Measurements from ENCODE around the gene IQSEC3.

IQSEC3 gene

DNA sequence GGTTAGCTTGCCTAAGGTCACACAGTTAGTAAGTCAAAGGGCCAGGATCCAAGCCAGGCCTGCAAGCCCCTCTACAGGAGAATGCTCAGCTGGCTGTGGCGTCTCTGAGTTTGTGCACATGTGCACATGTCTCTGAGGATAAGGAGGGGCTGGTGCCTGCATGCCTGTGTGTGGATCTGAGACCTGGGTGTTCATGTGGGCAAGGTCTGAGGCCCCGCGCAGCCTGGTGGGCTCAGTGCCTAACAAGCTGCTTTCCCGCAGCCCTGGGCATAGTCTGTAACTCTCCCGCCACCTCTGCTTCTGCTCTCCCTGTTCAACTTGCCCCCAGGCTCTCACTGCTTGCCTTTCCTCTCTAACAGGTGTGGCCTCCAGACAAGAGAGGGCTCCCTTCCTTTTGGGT, 151.7 kb downstream of the IQSEC3 start:
- Histone ChIP-seq H2BK5ac (ENCODE audit: low read depth, low read length, poor library complexity, severe bottlenecking) (no peak overlapping the region), H4K91ac (ENCODE audit: low read length) (no peak overlapping the region), H3K4me3 (ENCODE audit: insufficient read depth in 1 of 2, low read depth in 1 of 2, low read length in 2 of 2) (no peak overlapping the region), H3K4me1 (ENCODE audit: control insufficient read depth, insufficient read depth, low read depth, low read length) (peaks cover 29% of the 10 kb centered on the region), H3K27me3 (ENCODE audit: control insufficient read depth in 1 of 2, insufficient read depth in 1 of 2, low read length in 2 of 2) (peaks cover 55 to 90% of the 10 kb centered on the region in 2 experiments), H3K18ac (ENCODE audit: low read depth in 1 of 2, low read length in 2 of 2) (no peak overlapping the region), H4K8ac (ENCODE audit: low read length) (no peak overlapping the region), H3K4ac (ENCODE audit: low read depth in 1 of 2, low read length in 2 of 2) (no peak overlapping the region), H3K9ac (ENCODE audit: low read length) (no peak overlapping the region), H2BK12ac (ENCODE audit: low read length in 2 of 2) (no peak overlapping the region), H2AFZ (ENCODE audit: low read depth, low read length) (no peak overlapping the region), H3K14ac (ENCODE audit: low read length in 2 of 2) (no peak overlapping the region), H3K79me1 (replicated peaks; ENCODE audit: low read length, poor library complexity, severe bottlenecking) (no peaks in the 10 kb centered on the region), H3K4me2 (ENCODE audit: low read length, poor library complexity, severe bottlenecking) (no peak overlapping the region), H3K36me3 (ENCODE audit: control insufficient read depth in 1 of 2, insufficient read depth in 2 of 2, low read depth in 1 of 2, low read length in 2 of 2) (no peaks in the 10 kb centered on the region), H3K9me3 (ENCODE audit: control insufficient read depth, low read length) (no peaks in the 10 kb centered on the region), H2BK15ac (ENCODE audit: low read depth, poor library complexity, severe bottlenecking) (no peak overlapping the region), H2BK120ac (ENCODE audit: low read depth, low read length) (no peak overlapping the region), H2AK5ac (ENCODE audit: low read length, severe bottlenecking) (no peak overlapping the region), H3K23ac (ENCODE audit: low read length in 2 of 2) (no peak overlapping the region), H3K27ac (ENCODE audit: low read length, poor library complexity, severe bottlenecking) (no peak overlapping the region)
- no peak for DNase-seq
- 83% methylated on average over 5 of the region's 5 CpGs for WGBS

GRCh38 chr12:218728-219590, 152.4 kb downstream of the IQSEC3 start:
- peaks cover 53 to 90% of the 10 kb centered on the region in 2 experiments for H3K27me3 ChIP-seq (ENCODE audit: control insufficient read depth in 1 of 2, insufficient read depth in 1 of 2, low read length in 2 of 2)
- no peaks in the 10 kb centered on the region for H3K79me1 ChIP-seq (replicated peaks; ENCODE audit: low read length, poor library complexity, severe bottlenecking)
- H3K23ac ChIP-seq (ENCODE audit: low read length in 2 of 2): no peak overlapping the region
- no peak overlapping the region for H3K4ac ChIP-seq (ENCODE audit: low read depth in 1 of 2, low read length in 2 of 2)
- H3K18ac ChIP-seq (ENCODE audit: low read depth in 1 of 2, low read length in 2 of 2): no peak overlapping the region
- no peaks in the 10 kb centered on the region for H3K9me3 ChIP-seq (ENCODE audit: control insufficient read depth, low read length)
- H3K27ac ChIP-seq (ENCODE audit: low read length, poor library complexity, severe bottlenecking): no peak overlapping the region
- no peak overlapping the region for H2BK120ac ChIP-seq (ENCODE audit: low read depth, low read length)
- H4K8ac ChIP-seq (ENCODE audit: low read length): no peak overlapping the region
- H2AFZ ChIP-seq (ENCODE audit: low read depth, low read length): no peak overlapping the region
- H4K91ac ChIP-seq (ENCODE audit: low read length): no peak overlapping the region
- H3K4me2 ChIP-seq (ENCODE audit: low read length, poor library complexity, severe bottlenecking): no peak overlapping the region
- 83% methylated on average over 30 of the region's 30 CpGs for WGBS
- H2BK15ac ChIP-seq (ENCODE audit: low read depth, poor library complexity, severe bottlenecking): no peak overlapping the region
- no peak overlapping the region for H3K9ac ChIP-seq (ENCODE audit: low read length)
- H3K4me3 ChIP-seq (ENCODE audit: insufficient read depth in 1 of 2, low read depth in 1 of 2, low read length in 2 of 2): no peak overlapping the region
- no peak overlapping the region for H2AK5ac ChIP-seq (ENCODE audit: low read length, severe bottlenecking)
- no peak overlapping the region for H2BK5ac ChIP-seq (ENCODE audit: low read depth, low read length, poor library complexity, severe bottlenecking)
- DNase-seq: no peak
- H3K14ac ChIP-seq (ENCODE audit: low read length in 2 of 2): no peak overlapping the region
- H3K36me3 ChIP-seq (ENCODE audit: control insufficient read depth in 1 of 2, insufficient read depth in 2 of 2, low read depth in 1 of 2, low read length in 2 of 2): no peaks in the 10 kb centered on the region
- peaks cover 21% of the 10 kb centered on the region for H3K4me1 ChIP-seq (ENCODE audit: control insufficient read depth, insufficient read depth, low read depth, low read length)
- no peak overlapping the region for H2BK12ac ChIP-seq (ENCODE audit: low read length in 2 of 2)

DNA sequence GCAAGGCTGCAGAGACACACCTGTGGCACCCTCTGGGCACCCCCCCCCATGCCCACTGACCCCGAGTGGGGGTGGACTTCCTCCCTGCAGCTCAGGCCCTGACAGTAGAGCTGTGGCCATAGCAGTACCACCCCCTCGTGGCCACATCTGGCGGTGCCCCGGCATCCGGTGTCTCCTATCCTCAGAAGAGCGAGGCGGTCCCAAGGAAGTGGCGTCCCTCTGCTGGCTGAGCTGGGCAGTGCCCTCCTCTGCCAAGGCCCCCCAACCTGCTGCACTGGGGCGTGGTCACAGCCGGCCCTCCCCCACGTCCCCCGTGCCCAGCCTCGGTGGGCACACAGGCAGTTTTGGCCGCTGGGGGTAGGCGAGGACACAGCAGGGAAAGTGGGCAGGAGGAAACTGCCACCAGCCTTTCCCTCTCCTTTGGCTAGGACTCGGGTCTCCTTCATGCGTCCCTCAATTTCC, 153.4 kb downstream of the IQSEC3 start:
- no peak overlapping the region for H4K91ac ChIP-seq (ENCODE audit: low read length)
- no peak overlapping the region for H3K23ac ChIP-seq (ENCODE audit: low read length in 2 of 2)
- no peak overlapping the region for H2BK15ac ChIP-seq (ENCODE audit: low read depth, poor library complexity, severe bottlenecking)
- H3K36me3 ChIP-seq (ENCODE audit: control insufficient read depth in 1 of 2, insufficient read depth in 2 of 2, low read depth in 1 of 2, low read length in 2 of 2): no peaks in the 10 kb centered on the region
- H3K79me1 ChIP-seq (replicated peaks; ENCODE audit: low read length, poor library complexity, severe bottlenecking): no peaks in the 10 kb centered on the region
- H4K8ac ChIP-seq (ENCODE audit: low read length): no peak overlapping the region
- H3K4me3 ChIP-seq (ENCODE audit: insufficient read depth in 1 of 2, low read depth in 1 of 2, low read length in 2 of 2): no peak overlapping the region
- no peak overlapping the region for H3K4me2 ChIP-seq (ENCODE audit: low read length, poor library complexity, severe bottlenecking)
- H3K9me3 ChIP-seq (ENCODE audit: control insufficient read depth, low read length): no peaks in the 10 kb centered on the region
- no peak overlapping the region for H2BK120ac ChIP-seq (ENCODE audit: low read depth, low read length)
- no peak overlapping the region for H2BK12ac ChIP-seq (ENCODE audit: low read length in 2 of 2)
- no peak overlapping the region for H3K14ac ChIP-seq (ENCODE audit: low read length in 2 of 2)
- no peak overlapping the region for H3K4ac ChIP-seq (ENCODE audit: low read depth in 1 of 2, low read length in 2 of 2)
- WGBS: 37% methylated on average over 15 of the region's 17 CpGs
- H3K27me3 ChIP-seq (ENCODE audit: control insufficient read depth in 1 of 2, insufficient read depth in 1 of 2, low read length in 2 of 2): peaks cover 43 to 90% of the 10 kb centered on the region in 2 experiments
- H2AK5ac ChIP-seq (ENCODE audit: low read length, severe bottlenecking): no peak overlapping the region
- no peak overlapping the region for H2BK5ac ChIP-seq (ENCODE audit: low read depth, low read length, poor library complexity, severe bottlenecking)
- no peak overlapping the region for H3K9ac ChIP-seq (ENCODE audit: low read length)
- H3K18ac ChIP-seq (ENCODE audit: low read depth in 1 of 2, low read length in 2 of 2): no peak overlapping the region
- no peak overlapping the region for H3K27ac ChIP-seq (ENCODE audit: low read length, poor library complexity, severe bottlenecking)
- H2AFZ ChIP-seq (ENCODE audit: low read depth, low read length): no peak overlapping the region
- H3K4me1 ChIP-seq (ENCODE audit: control insufficient read depth, insufficient read depth, low read depth, low read length): peaks cover 16% of the 10 kb centered on the region
- DNase-seq: peak; percentile 57

- Histone ChIP-seq H3K27me3 (ENCODE audit: control insufficient read depth in 1 of 2, insufficient read depth in 1 of 2, low read length in 2 of 2) (peaks cover 38 to 85% of the 10 kb centered on the region in 2 experiments), H3K4me1 (ENCODE audit: control insufficient read depth, insufficient read depth, low read depth, low read length) (peaks cover 16% of the 10 kb centered on the region), H3K14ac (ENCODE audit: low read length in 2 of 2) (no peak overlapping the region), H3K23ac (ENCODE audit: low read length in 2 of 2) (no peak overlapping the region), H2AFZ (ENCODE audit: low read depth, low read length) (no peak overlapping the region), H3K9ac (ENCODE audit: low read length) (no peak overlapping the region), H4K91ac (ENCODE audit: low read length) (no peak overlapping the region), H2AK5ac (ENCODE audit: low read length, severe bottlenecking) (no peak overlapping the region), H3K4ac (ENCODE audit: low read depth in 1 of 2, low read length in 2 of 2) (no peak overlapping the region), H2BK12ac (ENCODE audit: low read length in 2 of 2) (no peak overlapping the region), H3K27ac (ENCODE audit: low read length, poor library complexity, severe bottlenecking) (no peak overlapping the region), H3K36me3 (ENCODE audit: control insufficient read depth in 1 of 2, insufficient read depth in 2 of 2, low read depth in 1 of 2, low read length in 2 of 2) (no peaks in the 10 kb centered on the region), H3K79me1 (replicated peaks; ENCODE audit: low read length, poor library complexity, severe bottlenecking) (no peaks in the 10 kb centered on the region), H3K9me3 (ENCODE audit: control insufficient read depth, low read length) (no peaks in the 10 kb centered on the region), H2BK15ac (ENCODE audit: low read depth, poor library complexity, severe bottlenecking) (no peak overlapping the region), H3K4me2 (ENCODE audit: low read length, poor library complexity, severe bottlenecking) (no peak overlapping the region), H3K18ac (ENCODE audit: low read depth in 1 of 2, low read length in 2 of 2) (no peak overlapping the region), H2BK120ac (ENCODE audit: low read depth, low read length) (no peak overlapping the region), H3K4me3 (ENCODE audit: insufficient read depth in 1 of 2, low read depth in 1 of 2, low read length in 2 of 2) (no peak overlapping the region), H2BK5ac (ENCODE audit: low read depth, low read length, poor library complexity, severe bottlenecking) (no peak overlapping the region), H4K8ac (ENCODE audit: low read length) (peak overlapping the region; percentile 20)
- no peak for DNase-seq
- 100% methylated on average over 2 of the region's 6 CpGs for WGBS
Observed at GRCh38 chr12:220491-220890, 153.9 kb downstream of the IQSEC3 start.
